Tibial nerve (tissue), 4 donors: Measurements from ENCODE around the gene RAB11FIP4. TPM values are rescaled to one million over a fixed set of nuclear protein-coding genes. Genes with fewer than 3 reads are reported as not detected.

ENCODE experiments used
- DNase-seq, 2 donors: peaks; one replicate each; pipeline ENCODE4 v3.0.0-alpha.2; 2019; ENCODE audit warnings: low spot score in 2 of 2
- H3K27ac ChIP-seq, 4 donors: fragments of 200-600 bp; sonication (generic) in 3 of 4; one replicate each; pipeline ENCODE4 v1.5.1; 2017 to 2019; ENCODE audit warnings: mild to moderate bottlenecking in 1 of 4
- H3K27me3 ChIP-seq, 2 donors: fragments of 200-600 bp; sonication (generic) in 1 of 2; one replicate each; pipeline versions ENCODE4 v1.5.1 to v1.6.0; 2017 to 2019
- H3K36me3 ChIP-seq, 3 donors: fragments of 200-600 bp; sonication (generic); one replicate each; pipeline ENCODE4 v1.5.1; 2018 to 2019
- H3K4me1 ChIP-seq, 4 donors: fragments of 200-600 bp; sonication (generic) in 3 of 4; one replicate each; pipeline ENCODE4 v1.5.1; 2017 to 2019
- H3K4me3 ChIP-seq, 4 donors: fragments of 200-600 bp; sonication (generic) in 3 of 4; one replicate each; pipeline ENCODE4 v1.5.1; 2017 to 2019; ENCODE audit warnings: mild to moderate bottlenecking in 1 of 4, moderate library complexity in 1 of 4
- H3K9me3 ChIP-seq, 4 donors: fragments of 200-600 bp; sonication (generic) in 3 of 4; one replicate each; pipeline ENCODE4 v1.5.1; 2017 to 2019
- EP300 ChIP-seq, 2 donors: sonication (generic); formaldehyde crosslinking; IDR thresholded peaks; one replicate each; pipeline ENCODE4 v1.6.1; 2017; ENCODE audit warnings: antibody characterized with exemption in 2 of 2, mild to moderate bottlenecking in 1 of 2
- POLR2A ChIP-seq, 2 donors: fragments of 450-650 bp; IDR thresholded peaks; one replicate each; pipeline ENCODE4 v1.6.1; 2017; ENCODE audit warnings: antibody characterized with exemption in 2 of 2, mild to moderate bottlenecking in 2 of 2, moderate library complexity in 2 of 2
- WGBS, 2 donors: methylation state at CpG; one replicate each; pipeline ENCODE4 v1.1.5; 2018; 5-methylcytosine and 5-hydroxymethylcytosine counted together
- total RNA-seq, 4 donors: library from RNA; depleted of rRNA; stranded (reverse); fragments of >200 nt; gene quantifications; one replicate each; pipeline ENCODE4 v1.1.0, GENCODE V29; 2016
- TF ChIP-seq, protein P1 (sequence below), 5 experiments: fragments of 200-600 bp in 3 of 5; fragments of 450-650 bp in 2 of 5; sonication (generic) in 3 of 5; IDR thresholded peaks; one replicate each; pipeline ENCODE4 v1.5.1; 2016 to 2019; ENCODE audit warnings: antibody characterized with exemption in 5 of 5, mild to moderate bottlenecking in 3 of 5, moderate library complexity in 2 of 5

RAB11FIP4 gene
- total RNA-seq, 4 donors from 2014 or later: 2.7 to 6.9 (median 4.1) TPM

GRCh38 chr17:31487063-31487647 is 95.7 kb downstream of the RAB11FIP4 start:
- Histone ChIP-seq H3K36me3 (no peaks in the 10 kb centered on the region), H3K9me3 (no peaks in the 10 kb centered on the region), H3K27ac (peak overlapping the region in 3 of 4 donors; percentile 81 to 89 (median 85)), H3K4me3 (peak overlapping the region; percentile 39 to 76 (median 52)), H3K27me3 (peaks cover 0 to 11% of the 10 kb centered on the region in 2 donors), H3K4me1 (peaks cover 0 to 24% (median 18%) of the 10 kb centered on the region in 4 donors)
- WGBS, 2 donors: 20 to 22% methylated on average over 16 to 17 of the region's 17 CpGs
- TF ChIP-seq, protein P1, sequence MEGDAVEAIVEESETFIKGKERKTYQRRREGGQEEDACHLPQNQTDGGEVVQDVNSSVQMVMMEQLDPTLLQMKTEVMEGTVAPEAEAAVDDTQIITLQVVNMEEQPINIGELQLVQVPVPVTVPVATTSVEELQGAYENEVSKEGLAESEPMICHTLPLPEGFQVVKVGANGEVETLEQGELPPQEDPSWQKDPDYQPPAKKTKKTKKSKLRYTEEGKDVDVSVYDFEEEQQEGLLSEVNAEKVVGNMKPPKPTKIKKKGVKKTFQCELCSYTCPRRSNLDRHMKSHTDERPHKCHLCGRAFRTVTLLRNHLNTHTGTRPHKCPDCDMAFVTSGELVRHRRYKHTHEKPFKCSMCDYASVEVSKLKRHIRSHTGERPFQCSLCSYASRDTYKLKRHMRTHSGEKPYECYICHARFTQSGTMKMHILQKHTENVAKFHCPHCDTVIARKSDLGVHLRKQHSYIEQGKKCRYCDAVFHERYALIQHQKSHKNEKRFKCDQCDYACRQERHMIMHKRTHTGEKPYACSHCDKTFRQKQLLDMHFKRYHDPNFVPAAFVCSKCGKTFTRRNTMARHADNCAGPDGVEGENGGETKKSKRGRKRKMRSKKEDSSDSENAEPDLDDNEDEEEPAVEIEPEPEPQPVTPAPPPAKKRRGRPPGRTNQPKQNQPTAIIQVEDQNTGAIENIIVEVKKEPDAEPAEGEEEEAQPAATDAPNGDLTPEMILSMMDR (IDR thresholded peaks at IDR 0.05): no peak
- no peak for TF ChIP-seq POLR2A (IDR thresholded peaks at IDR 0.05)
- TF ChIP-seq EP300 (IDR thresholded peaks at IDR 0.05): no peak
- DNase-seq: no peak

- peak; percentile 51 to 54 for DNase-seq
- H3K9me3 ChIP-seq: no peaks in the 10 kb centered on the region
- H3K4me1 ChIP-seq: peaks cover 0 to 30% (median 20%) of the 10 kb centered on the region in 4 donors
- WGBS, 2 donors: 0 to 7% methylated on average over 6 to 8 of the region's 83 CpGs
- no peaks in the 10 kb centered on the region for H3K36me3 ChIP-seq
- peak overlapping the region; percentile 39 to 76 (median 57) for H3K4me3 ChIP-seq
- peaks cover 0 to 11% of the 10 kb centered on the region in 2 donors for H3K27me3 ChIP-seq
- peak overlapping the region in 3 of 4 donors; percentile 81 to 89 (median 85) for H3K27ac ChIP-seq
- peak in 1 of 2 donors; percentile 27 for TF ChIP-seq EP300 (IDR thresholded peaks at IDR 0.05)
- TF ChIP-seq, protein P1 (IDR thresholded peaks at IDR 0.05): no peak
- TF ChIP-seq POLR2A (IDR thresholded peaks at IDR 0.05): peak in 1 of 2 donors; percentile 39
These were observed 96.3 kb downstream of the RAB11FIP4 start for GRCh38 chr17:31487648-31488263.

- no peak for DNase-seq
- TF ChIP-seq, protein P1 (IDR thresholded peaks at IDR 0.05): no peak
- no peak for TF ChIP-seq POLR2A (IDR thresholded peaks at IDR 0.05)
- TF ChIP-seq EP300 (IDR thresholded peaks at IDR 0.05): no peak
- WGBS, 2 donors: 6% methylated on average over 15 to 27 of the region's 62 CpGs
- Histone ChIP-seq H3K27ac (peak overlapping the region in 3 of 4 donors; percentile 75 to 89 (median 85)), H3K4me3 (peak overlapping the region; percentile 39 to 76 (median 57)), H3K4me1 (peaks cover 0 to 37% (median 23%) of the 10 kb centered on the region in 4 donors), H3K9me3 (no peaks in the 10 kb centered on the region), H3K36me3 (no peaks in the 10 kb centered on the region), H3K27me3 (peaks cover 0 to 11% of the 10 kb centered on the region in 2 donors)
These were observed 96.9 kb downstream of the RAB11FIP4 start for GRCh38 chr17:31488264-31488981.

GRCh38 chr17:31488982-31489294 is 97.5 kb downstream of the RAB11FIP4 start:
- peak overlapping the region in 2 of 4 donors; percentile 85 to 89 for H3K27ac ChIP-seq
- peak overlapping the region in 2 of 4 donors; percentile 61 to 76 for H3K4me3 ChIP-seq
- H3K4me1 ChIP-seq: peaks cover 0 to 42% (median 25%) of the 10 kb centered on the region in 4 donors
- TF ChIP-seq POLR2A (IDR thresholded peaks at IDR 0.05) (no peak), EP300 (IDR thresholded peaks at IDR 0.05) (no peak)
- TF ChIP-seq, protein P1 (IDR thresholded peaks at IDR 0.05): no peak
- peaks cover 0 to 11% of the 10 kb centered on the region in 2 donors for H3K27me3 ChIP-seq
- no peaks in the 10 kb centered on the region for H3K36me3 ChIP-seq
- DNase-seq: no peak
- WGBS, 2 donors: 17 to 30% methylated on average over 3 to 4 of the region's 4 CpGs
- H3K9me3 ChIP-seq: no peaks in the 10 kb centered on the region
